HepG2 (cell line): ENCODE data around the gene CHMP1B. TPM values are rescaled to one million over a fixed set of nuclear protein-coding genes. Genes with fewer than 3 reads are reported as not detected.
A peak's percentile ranks its signal among the peaks of the same experiment; 100 is the strongest.

Experiments used
- ATRX ChIP-seq: sonication (generic); formaldehyde crosslinking; IDR thresholded peaks from 2 replicates; pipeline ENCODE4 v1.4.0; 2020; ENCODE audit warnings: missing genetic modification reagents, borderline replicate concordance
- BCL6 ChIP-seq: IDR thresholded peaks from 2 replicates; pipeline ENCODE4 v1.6.1; 2016; ENCODE audit warnings: missing genetic modification reagents, missing compliant biosample characterization
- FLYWCH1 ChIP-seq: sonication (generic); formaldehyde crosslinking; IDR thresholded peaks from 2 replicates; pipeline ENCODE4 v1.8.1; 2023; ENCODE audit warnings: mild to moderate bottlenecking, missing genetic modification reagents
- FOXA3 ChIP-seq: IDR thresholded peaks from 2 replicates; pipeline ENCODE4 v1.6.1; 2016; ENCODE audit warnings: missing genetic modification reagents, missing compliant biosample characterization
- MAF1 ChIP-seq: sonication (generic); formaldehyde crosslinking; IDR thresholded peaks from 2 replicates; pipeline ENCODE4 v1.5.0; 2020; ENCODE audit warnings: missing genetic modification reagents, borderline replicate concordance
- SSRP1 ChIP-seq: IDR thresholded peaks from 2 replicates; pipeline ENCODE4 v1.6.1; 2016; ENCODE audit warnings: control low read depth
- ZNF644 ChIP-seq: IDR thresholded peaks from 2 replicates; pipeline ENCODE4 v1.6.1; 2016; ENCODE audit warnings: low read depth
- polyA plus RNA-seq, 8 experiments: library from polyadenylated mRNA; depleted of rRNA in 3 of 8; stranded (reverse) in 7 of 8; unstranded in 1 of 8; fragments of >200 nt; fragmentation: Illumina TruSeq in 4 of 8; extraction: Trizol in 4 of 8; gene quantifications; 2 replicates each; pipeline versions ENCODE4 v1.2.1 to v1.2.3, GENCODE V29; 2011 to 2016; ENCODE audit warnings: low read depth in 4 of 8, missing spikeins in 1 of 8, mixed read lengths in 1 of 8; ENCODE audit not compliant: insufficient read depth in 1 of 8
- total RNA-seq, 5 experiments: library from RNA; depleted of rRNA; stranded (reverse); fragments of >200 nt; fragmentation: Illumina TruSeq; extraction: Trizol; gene quantifications; 2 replicates each; pipeline ENCODE4 v1.2.3, GENCODE V29; 2016; ENCODE audit warnings: low read depth in 1 of 5
- TF ChIP-seq, protein P1 (sequence below): sonication (generic); formaldehyde crosslinking; IDR thresholded peaks from 2 replicates; pipeline ENCODE4 v1.5.1; 2020; ENCODE audit warnings: mild to moderate bottlenecking, moderate library complexity, missing genetic modification reagents
- TF ChIP-seq, protein P2 (sequence below), 2 experiments: sonication (generic) in 1 of 2; formaldehyde crosslinking in 1 of 2; IDR thresholded peaks; 2 replicates each; pipeline versions ENCODE4 v1.4.0 to v1.6.1; 2016 to 2020; ENCODE audit warnings: borderline replicate concordance in 1 of 2, low read depth in 1 of 2, mild to moderate bottlenecking in 1 of 2, missing genetic modification reagents in 1 of 2
- TF ChIP-seq, protein P3 (sequence below): IDR thresholded peaks from 2 replicates; pipeline ENCODE4 v1.6.1; 2016; ENCODE audit warnings: mild to moderate bottlenecking, missing biosample characterization, missing genetic modification reagents
- TF ChIP-seq, protein P4 (sequence below): sonication (generic); formaldehyde crosslinking; IDR thresholded peaks from 2 replicates; pipeline ENCODE4 v1.4.0; 2020; ENCODE audit warnings: missing genetic modification reagents
- TF ChIP-seq, protein P5 (sequence below): sonication (generic); formaldehyde crosslinking; IDR thresholded peaks from 2 replicates; pipeline ENCODE4 v1.5.0; 2020; ENCODE audit warnings: missing genetic modification reagents
- TF ChIP-seq, protein P6 (sequence below): sonication (generic); formaldehyde crosslinking; IDR thresholded peaks from 2 replicates; pipeline ENCODE4 v1.5.1; 2020; ENCODE audit warnings: missing genetic modification reagents, mild to moderate bottlenecking, borderline replicate concordance
- TF ChIP-seq, protein P7 (sequence below): sonication (generic); formaldehyde crosslinking; IDR thresholded peaks from 2 replicates; pipeline ENCODE4 v1.8.0; 2022; ENCODE audit warnings: missing genetic modification reagents, mild to moderate bottlenecking, moderate library complexity, borderline replicate concordance

Gene CHMP1B
- total and polyA plus RNA-seq, 2 of the 13 experiments (the other 11 are each of a cell fraction or from before 2014, with no cell fraction given), result 18.8 to 20.2 TPM

DNA sequence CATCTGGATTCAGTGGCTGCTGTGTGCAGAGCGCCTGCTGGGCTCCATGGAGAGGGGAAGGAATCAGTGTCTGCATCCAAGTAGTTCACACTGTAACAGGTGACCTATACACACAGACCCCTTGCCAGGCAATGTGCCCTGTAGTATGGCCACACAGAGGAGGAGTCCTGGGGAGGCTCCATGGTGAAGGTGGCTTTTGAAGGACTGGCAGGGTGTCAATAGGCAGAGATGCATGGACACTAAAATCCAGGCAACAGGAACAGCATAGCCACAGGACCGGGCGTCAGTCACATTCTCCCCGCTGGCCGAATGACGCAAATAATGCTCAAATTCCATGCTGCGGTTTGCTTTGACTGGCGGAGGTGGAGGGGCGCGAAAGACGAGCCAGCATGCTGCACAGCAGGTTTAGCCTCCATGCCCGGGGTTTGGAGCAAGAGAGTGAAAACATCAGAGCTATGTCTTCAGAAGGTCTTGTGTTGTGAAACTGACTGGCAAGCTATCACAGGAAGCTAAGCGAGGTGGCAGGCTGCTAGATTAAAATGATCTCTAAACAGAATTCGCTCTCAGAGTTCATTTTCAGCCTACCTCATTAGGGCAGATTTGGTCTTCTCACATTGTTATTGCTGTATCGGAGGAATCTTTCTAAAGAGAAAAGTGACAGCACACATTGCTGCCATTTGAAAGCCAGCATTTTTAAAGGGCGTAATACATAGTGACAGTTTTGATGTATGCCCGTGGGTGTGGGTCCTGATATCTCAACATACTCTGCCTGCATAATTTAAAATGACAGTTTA is 1.2 kb upstream of the CHMP1B start (continued):
- TF ChIP-seq, protein P1, sequence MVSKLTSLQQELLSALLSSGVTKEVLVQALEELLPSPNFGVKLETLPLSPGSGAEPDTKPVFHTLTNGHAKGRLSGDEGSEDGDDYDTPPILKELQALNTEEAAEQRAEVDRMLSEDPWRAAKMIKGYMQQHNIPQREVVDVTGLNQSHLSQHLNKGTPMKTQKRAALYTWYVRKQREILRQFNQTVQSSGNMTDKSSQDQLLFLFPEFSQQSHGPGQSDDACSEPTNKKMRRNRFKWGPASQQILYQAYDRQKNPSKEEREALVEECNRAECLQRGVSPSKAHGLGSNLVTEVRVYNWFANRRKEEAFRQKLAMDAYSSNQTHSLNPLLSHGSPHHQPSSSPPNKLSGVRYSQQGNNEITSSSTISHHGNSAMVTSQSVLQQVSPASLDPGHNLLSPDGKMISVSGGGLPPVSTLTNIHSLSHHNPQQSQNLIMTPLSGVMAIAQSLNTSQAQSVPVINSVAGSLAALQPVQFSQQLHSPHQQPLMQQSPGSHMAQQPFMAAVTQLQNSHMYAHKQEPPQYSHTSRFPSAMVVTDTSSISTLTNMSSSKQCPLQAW (CRISPR knock-in tag), result peak; percentile 54; the same call in 1 of the 2 replicates
- TF ChIP-seq ZNF644 (CRISPR knock-in tag), result 0 out of 2 replicates have a peak, but pooled peaks have one; percentile 29
- TF ChIP-seq, protein P2, sequence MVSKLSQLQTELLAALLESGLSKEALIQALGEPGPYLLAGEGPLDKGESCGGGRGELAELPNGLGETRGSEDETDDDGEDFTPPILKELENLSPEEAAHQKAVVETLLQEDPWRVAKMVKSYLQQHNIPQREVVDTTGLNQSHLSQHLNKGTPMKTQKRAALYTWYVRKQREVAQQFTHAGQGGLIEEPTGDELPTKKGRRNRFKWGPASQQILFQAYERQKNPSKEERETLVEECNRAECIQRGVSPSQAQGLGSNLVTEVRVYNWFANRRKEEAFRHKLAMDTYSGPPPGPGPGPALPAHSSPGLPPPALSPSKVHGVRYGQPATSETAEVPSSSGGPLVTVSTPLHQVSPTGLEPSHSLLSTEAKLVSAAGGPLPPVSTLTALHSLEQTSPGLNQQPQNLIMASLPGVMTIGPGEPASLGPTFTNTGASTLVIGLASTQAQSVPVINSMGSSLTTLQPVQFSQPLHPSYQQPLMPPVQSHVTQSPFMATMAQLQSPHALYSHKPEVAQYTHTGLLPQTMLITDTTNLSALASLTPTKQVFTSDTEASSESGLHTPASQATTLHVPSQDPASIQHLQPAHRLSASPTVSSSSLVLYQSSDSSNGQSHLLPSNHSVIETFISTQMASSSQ (IDR thresholded peaks at IDR 0.05; ENCODE audit: low read depth), result no peak
- TF ChIP-seq, protein P2 (CRISPR knock-in tag; IDR thresholded peaks at IDR 0.05; ENCODE audit: borderline replicate concordance), result no peak
- TF ChIP-seq, protein P3, sequence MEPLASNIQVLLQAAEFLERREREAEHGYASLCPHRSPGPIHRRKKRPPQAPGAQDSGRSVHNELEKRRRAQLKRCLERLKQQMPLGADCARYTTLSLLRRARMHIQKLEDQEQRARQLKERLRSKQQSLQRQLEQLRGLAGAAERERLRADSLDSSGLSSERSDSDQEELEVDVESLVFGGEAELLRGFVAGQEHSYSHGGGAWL (CRISPR knock-in tag), result peak; percentile 62; the same call in 1 of the 2 replicates
- TF ChIP-seq, protein P4, sequence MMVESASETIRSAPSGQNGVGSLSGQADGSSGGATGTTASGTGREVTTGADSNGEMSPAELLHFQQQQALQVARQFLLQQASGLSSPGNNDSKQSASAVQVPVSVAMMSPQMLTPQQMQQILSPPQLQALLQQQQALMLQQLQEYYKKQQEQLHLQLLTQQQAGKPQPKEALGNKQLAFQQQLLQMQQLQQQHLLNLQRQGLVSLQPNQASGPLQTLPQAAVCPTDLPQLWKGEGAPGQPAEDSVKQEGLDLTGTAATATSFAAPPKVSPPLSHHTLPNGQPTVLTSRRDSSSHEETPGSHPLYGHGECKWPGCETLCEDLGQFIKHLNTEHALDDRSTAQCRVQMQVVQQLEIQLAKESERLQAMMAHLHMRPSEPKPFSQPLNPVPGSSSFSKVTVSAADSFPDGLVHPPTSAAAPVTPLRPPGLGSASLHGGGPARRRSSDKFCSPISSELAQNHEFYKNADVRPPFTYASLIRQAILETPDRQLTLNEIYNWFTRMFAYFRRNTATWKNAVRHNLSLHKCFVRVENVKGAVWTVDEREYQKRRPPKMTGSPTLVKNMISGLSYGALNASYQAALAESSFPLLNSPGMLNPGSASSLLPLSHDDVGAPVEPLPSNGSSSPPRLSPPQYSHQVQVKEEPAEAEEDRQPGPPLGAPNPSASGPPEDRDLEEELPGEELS (CRISPR knock-in tag), result no peak
- TF ChIP-seq, protein P5, sequence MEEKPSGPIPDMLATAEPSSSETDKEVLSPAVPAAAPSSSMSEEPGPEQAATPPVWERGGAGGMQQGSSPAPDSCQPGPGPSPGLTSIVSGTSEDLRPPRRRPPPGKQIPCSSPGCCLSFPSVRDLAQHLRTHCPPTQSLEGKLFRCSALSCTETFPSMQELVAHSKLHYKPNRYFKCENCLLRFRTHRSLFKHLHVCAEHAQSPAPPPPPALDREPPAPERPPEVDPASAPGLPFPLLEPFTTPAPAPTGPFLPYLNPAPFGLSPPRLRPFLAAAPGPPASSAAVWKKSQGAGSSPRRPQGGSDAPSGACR (CRISPR knock-in tag), result peak; percentile 5; the same call in 1 of the 2 replicates
- TF ChIP-seq, protein P6, sequence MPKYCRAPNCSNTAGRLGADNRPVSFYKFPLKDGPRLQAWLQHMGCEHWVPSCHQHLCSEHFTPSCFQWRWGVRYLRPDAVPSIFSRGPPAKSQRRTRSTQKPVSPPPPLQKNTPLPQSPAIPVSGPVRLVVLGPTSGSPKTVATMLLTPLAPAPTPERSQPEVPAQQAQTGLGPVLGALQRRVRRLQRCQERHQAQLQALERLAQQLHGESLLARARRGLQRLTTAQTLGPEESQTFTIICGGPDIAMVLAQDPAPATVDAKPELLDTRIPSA (CRISPR knock-in tag), result no peak
- no peak for TF ChIP-seq FLYWCH1
- TF ChIP-seq BCL6 (CRISPR knock-in tag), result no peak
- TF ChIP-seq SSRP1 (CRISPR knock-in tag), result no peak
- TF ChIP-seq ATRX (CRISPR knock-in tag), result no peak
- TF ChIP-seq FOXA3 (CRISPR knock-in tag), result 0 out of 2 replicates have a peak, but pooled peaks have one; percentile 39
- no peak for TF ChIP-seq MAF1 (CRISPR knock-in tag)
- TF ChIP-seq, protein P7, sequence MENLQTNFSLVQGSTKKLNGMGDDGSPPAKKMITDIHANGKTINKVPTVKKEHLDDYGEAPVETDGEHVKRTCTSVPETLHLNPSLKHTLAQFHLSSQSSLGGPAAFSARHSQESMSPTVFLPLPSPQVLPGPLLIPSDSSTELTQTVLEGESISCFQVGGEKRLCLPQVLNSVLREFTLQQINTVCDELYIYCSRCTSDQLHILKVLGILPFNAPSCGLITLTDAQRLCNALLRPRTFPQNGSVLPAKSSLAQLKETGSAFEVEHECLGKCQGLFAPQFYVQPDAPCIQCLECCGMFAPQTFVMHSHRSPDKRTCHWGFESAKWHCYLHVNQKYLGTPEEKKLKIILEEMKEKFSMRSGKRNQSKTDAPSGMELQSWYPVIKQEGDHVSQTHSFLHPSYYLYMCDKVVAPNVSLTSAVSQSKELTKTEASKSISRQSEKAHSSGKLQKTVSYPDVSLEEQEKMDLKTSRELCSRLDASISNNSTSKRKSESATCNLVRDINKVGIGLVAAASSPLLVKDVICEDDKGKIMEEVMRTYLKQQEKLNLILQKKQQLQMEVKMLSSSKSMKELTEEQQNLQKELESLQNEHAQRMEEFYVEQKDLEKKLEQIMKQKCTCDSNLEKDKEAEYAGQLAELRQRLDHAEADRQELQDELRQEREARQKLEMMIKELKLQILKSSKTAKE (CRISPR knock-in tag), result no peak
